Esophagus squamous epithelium (tissue), 5 donors: ENCODE results near the gene PKD1. TPM values are rescaled to one million over a fixed set of nuclear protein-coding genes. Genes with fewer than 3 reads are reported as not detected.

Experiments
- DNase-seq: peaks from one replicate; lab custom pipeline; 2025; lab: John Stamatoyannopoulos, UW
- H3K27ac ChIP-seq, 4 donors: fragments of 200-600 bp; sonication (generic); one replicate each; pipeline ENCODE4 v1.5.1; 2016 to 2019; ENCODE audit warnings: mild to moderate bottlenecking in 1 of 4
- H3K27me3 ChIP-seq, 4 donors: fragments of 200-600 bp; sonication (generic); 1 replicate in 3 of 4; 2 replicates in 1 of 4; pipeline versions ENCODE4 v1.5.1 to v1.6.0; 2017 to 2021; ENCODE audit warnings: antibody characterized with exemption in 1 of 4
- H3K36me3 ChIP-seq, 3 donors: fragments of 200-600 bp; sonication (generic); one replicate each; pipeline ENCODE4 v1.5.1; 2016 to 2019
- H3K4me1 ChIP-seq, 3 donors: fragments of 200-600 bp; sonication (generic); one replicate each; pipeline ENCODE4 v1.5.1; 2017 to 2019
- H3K4me3 ChIP-seq, 4 donors: fragments of 200-600 bp; sonication (generic); 1 replicate in 3 of 4; 2 replicates in 1 of 4; pipeline ENCODE4 v1.5.1; 2016 to 2019; ENCODE audit warnings: mild to moderate bottlenecking in 2 of 4, moderate library complexity in 1 of 4
- H3K9me3 ChIP-seq, 3 donors: fragments of 200-600 bp; sonication (generic); one replicate each; pipeline ENCODE4 v1.5.1; 2016 to 2019
- POLR2A ChIP-seq, 4 donors: fragments of 450-650 bp; IDR thresholded peaks; one replicate each; pipeline ENCODE4 v1.6.1; 2017; ENCODE audit warnings: antibody characterized with exemption in 4 of 4, mild to moderate bottlenecking in 4 of 4, moderate library complexity in 3 of 4
- WGBS, 2 donors: methylation state at CpG; one replicate each; pipeline ENCODE4 v1.1.5; 2018; 5-methylcytosine and 5-hydroxymethylcytosine counted together
- intact Hi-C: fragments of 100-400 bp; cut with DNase I; formaldehyde crosslinking; loops from one replicate; pipeline ENCODE4 v1.15.0; 2022
- total RNA-seq, 4 donors: library from RNA; depleted of rRNA; stranded (reverse); fragments of >200 nt; gene quantifications; one replicate each; pipeline ENCODE4 v1.1.0, GENCODE V29; 2016
- TF ChIP-seq, protein P1 (sequence below), 6 experiments: fragments of 450-650 bp in 4 of 6; fragments of 200-600 bp in 2 of 6; sonication (generic) in 2 of 6; IDR thresholded peaks; one replicate each; pipeline ENCODE4 v1.5.1; 2016 to 2019; ENCODE audit warnings: antibody characterized with exemption in 6 of 6, mild to moderate bottlenecking in 4 of 6, moderate library complexity in 4 of 6
- donor health status: DM: yes; HTN: yes; CAD: no.

PKD1 gene
- total RNA-seq, 4 donors from 2014 or later = 34.1 to 123 (median 64.1) TPM

DNA sequence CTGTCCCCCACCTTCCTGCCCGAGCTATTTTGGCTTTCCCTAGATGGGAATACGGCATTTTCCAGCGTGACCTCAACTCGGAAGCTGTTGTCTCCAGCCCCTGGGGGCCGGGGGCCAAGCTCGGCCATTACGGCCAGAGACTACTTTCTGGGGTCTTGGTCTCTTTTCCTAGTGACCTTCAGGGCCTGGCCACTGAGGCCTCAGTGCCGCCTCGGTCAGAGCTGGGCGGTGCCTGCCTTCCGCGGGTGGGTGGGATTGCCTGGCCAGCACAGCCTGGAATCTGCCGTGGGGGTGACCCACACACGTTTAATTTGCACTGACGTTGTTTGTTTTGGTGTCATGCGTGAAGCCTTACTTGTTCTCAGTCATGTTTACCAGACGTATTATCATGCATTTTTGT is 58.7 kb downstream of the PKD1 start:
- peaks cover 37 to 100% (median 45%) of the 10 kb centered on the region in 3 donors for H3K36me3 ChIP-seq
- H3K4me3 ChIP-seq = no peak overlapping the region

DNA sequence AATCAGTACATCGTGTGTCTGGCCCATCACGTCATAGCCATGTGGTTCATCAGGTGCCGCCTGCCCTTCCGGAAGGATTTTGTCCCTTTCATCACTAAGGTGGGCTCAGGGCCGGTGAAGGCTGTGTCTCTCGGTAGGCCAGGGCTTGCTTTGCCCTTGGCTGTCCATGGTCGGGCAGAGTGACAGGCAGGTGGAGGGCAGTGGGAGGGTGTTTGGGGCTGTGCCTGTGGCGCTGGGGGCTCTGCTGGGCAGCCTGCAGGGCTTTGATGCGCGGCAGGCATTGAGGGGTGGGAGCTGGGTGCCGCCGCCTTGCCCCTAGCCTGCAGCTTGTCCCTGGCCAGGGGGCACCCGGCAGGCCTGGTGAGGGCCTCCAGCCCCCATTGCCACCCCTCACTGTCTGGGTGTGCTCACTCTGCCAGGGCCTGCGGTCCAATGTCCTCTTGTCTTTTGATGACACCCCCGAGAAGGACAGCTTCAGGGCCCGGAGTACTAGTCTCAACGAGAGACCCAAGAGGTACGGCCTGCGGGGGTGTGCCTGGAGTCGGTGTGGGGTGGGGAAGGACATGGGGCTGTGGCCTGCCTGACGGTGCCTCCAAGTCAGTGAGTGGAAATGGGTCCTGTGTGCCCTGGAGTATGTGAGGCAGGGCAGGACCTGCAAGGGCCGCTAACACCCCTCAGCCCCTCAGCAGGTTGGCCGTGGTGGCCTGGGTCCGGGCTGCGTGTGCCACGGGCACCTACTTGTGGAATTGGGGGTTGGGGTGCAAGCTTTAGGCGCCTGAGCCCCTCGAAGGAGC is 59.4 kb downstream of the PKD1 start:
- WGBS, 2 donors = 86 to 100% methylated on average over 1 to 12 of the region's 28 CpGs
- no peak overlapping the region for H3K4me3 ChIP-seq
- intact Hi-C loops = no loop called here
- H3K36me3 ChIP-seq = peaks cover 37 to 100% (median 45%) of the 10 kb centered on the region in 3 donors
- DNase-seq = no peak
- no peaks in the 10 kb centered on the region for H3K9me3 ChIP-seq
- H3K4me1 ChIP-seq = peaks cover 0 to 2% (median 0%) of the 10 kb centered on the region in 3 donors
- TF ChIP-seq POLR2A (IDR thresholded peaks at IDR 0.05) = no peak
- TF ChIP-seq, protein P1, sequence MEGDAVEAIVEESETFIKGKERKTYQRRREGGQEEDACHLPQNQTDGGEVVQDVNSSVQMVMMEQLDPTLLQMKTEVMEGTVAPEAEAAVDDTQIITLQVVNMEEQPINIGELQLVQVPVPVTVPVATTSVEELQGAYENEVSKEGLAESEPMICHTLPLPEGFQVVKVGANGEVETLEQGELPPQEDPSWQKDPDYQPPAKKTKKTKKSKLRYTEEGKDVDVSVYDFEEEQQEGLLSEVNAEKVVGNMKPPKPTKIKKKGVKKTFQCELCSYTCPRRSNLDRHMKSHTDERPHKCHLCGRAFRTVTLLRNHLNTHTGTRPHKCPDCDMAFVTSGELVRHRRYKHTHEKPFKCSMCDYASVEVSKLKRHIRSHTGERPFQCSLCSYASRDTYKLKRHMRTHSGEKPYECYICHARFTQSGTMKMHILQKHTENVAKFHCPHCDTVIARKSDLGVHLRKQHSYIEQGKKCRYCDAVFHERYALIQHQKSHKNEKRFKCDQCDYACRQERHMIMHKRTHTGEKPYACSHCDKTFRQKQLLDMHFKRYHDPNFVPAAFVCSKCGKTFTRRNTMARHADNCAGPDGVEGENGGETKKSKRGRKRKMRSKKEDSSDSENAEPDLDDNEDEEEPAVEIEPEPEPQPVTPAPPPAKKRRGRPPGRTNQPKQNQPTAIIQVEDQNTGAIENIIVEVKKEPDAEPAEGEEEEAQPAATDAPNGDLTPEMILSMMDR (IDR thresholded peaks at IDR 0.05) = no peak
- no peak overlapping the region for H3K27ac ChIP-seq
- no peaks in the 10 kb centered on the region for H3K27me3 ChIP-seq

More for the DNA sequence above, 58.7 kb downstream of the PKD1 start:
- TF ChIP-seq POLR2A (IDR thresholded peaks at IDR 0.05) = no peak
- TF ChIP-seq, protein P1 (IDR thresholded peaks at IDR 0.05) = no peak
- peaks cover 4 to 10% (median 6%) of the 10 kb centered on the region in 3 donors for H3K4me1 ChIP-seq
- no peak overlapping the region for H3K27ac ChIP-seq
- no peaks in the 10 kb centered on the region for H3K27me3 ChIP-seq
- no peak for DNase-seq
- H3K9me3 ChIP-seq = no peaks in the 10 kb centered on the region
- WGBS, 2 donors = 90 to 92% methylated on average over 12 to 17 of the region's 17 CpGs
- intact Hi-C loops = no loop called here

DNA sequence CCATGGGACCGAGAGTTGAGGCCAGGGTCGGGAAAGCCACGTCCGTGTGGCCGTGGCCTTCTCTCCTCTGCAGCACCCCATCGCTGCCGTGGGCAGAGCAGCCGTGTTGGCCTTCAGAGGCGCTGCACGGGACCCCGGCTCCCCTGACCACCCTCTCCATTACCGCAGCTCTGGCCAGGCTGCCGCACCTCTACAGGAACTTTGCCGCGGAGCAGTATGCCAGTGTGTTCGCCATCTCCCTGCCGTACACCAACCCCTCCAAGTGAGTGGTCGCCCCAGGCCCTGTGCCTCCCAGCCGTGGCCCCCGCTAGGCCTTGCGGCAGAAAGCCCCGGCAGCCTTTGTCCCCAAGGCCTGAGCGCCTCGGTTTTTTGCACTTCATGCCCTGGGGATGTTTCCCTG is 60.1 kb downstream of the PKD1 start:
- H3K4me3 ChIP-seq = no peak overlapping the region
- H3K9me3 ChIP-seq = no peaks in the 10 kb centered on the region
- no peaks in the 10 kb centered on the region for H3K27me3 ChIP-seq
- no peak for DNase-seq
- intact Hi-C loops = no loop called here
- no peak overlapping the region for H3K27ac ChIP-seq
- H3K4me1 ChIP-seq = no peaks in the 10 kb centered on the region
- TF ChIP-seq POLR2A (IDR thresholded peaks at IDR 0.05) = no peak
- TF ChIP-seq, protein P1 (IDR thresholded peaks at IDR 0.05) = no peak
- WGBS, 2 donors = 91 to 97% methylated on average over 12 to 20 of the region's 24 CpGs
- H3K36me3 ChIP-seq = peaks cover 33 to 100% (median 45%) of the 10 kb centered on the region in 3 donors

DNA sequence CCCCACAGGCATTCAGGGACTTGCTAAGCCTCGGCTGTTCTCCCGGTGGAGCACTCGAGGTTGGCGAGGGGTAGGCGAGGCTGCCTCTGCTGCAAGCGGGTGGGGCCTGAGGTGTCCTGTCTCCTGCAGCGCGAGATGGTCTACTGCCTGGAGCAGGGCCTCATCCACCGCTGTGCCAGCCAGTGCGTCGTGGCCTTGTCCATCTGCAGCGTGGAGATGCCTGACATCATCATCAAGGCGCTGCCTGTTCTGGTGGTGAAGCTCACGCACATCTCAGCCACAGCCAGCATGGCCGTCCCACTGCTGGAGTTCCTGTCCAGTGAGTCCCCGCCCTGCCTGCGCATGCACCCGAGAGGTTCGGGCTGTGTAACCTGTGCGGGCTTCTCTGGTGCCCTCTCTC is 61.6 kb downstream of the PKD1 start:
- no peak for DNase-seq
- intact Hi-C loops = no loop called here
- H3K27ac ChIP-seq = no peak overlapping the region
- H3K4me3 ChIP-seq = no peak overlapping the region
- TF ChIP-seq, protein P1 (IDR thresholded peaks at IDR 0.05) = no peak
- 87 to 92% methylated on average over 4 to 9 of the region's 20 CpGs for WGBS, 2 donors
- H3K36me3 ChIP-seq = peaks cover 33 to 100% (median 33%) of the 10 kb centered on the region in 3 donors
- no peaks in the 10 kb centered on the region for H3K9me3 ChIP-seq
- no peaks in the 10 kb centered on the region for H3K27me3 ChIP-seq
- H3K4me1 ChIP-seq = no peaks in the 10 kb centered on the region

DNA sequence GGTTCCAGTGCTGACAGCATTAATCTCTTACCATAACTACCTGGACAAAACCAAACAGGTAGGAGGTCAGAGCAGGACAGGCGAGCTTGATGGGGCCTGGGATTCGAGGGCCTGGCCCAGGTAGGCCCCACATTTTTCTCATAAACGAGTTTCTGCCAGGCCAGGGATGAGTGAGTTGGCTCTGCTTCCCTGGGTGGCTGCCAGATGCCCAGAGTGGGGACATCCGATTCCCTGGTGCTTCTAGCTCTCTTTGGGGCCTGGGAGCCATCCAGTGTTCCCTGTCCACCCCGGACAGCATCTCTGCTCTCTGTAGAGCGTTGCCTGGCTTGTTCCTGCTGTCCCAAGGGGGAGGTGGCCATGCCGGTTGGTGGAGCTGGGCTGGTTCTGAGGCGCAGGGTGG is 62.8 kb downstream of the PKD1 start:
- intact Hi-C loops = no loop called here
- H3K27me3 ChIP-seq = no peaks in the 10 kb centered on the region
- H3K27ac ChIP-seq = no peak overlapping the region
- no peaks in the 10 kb centered on the region for H3K4me1 ChIP-seq
- WGBS, 2 donors = 69 to 100% methylated on average over 2 to 6 of the region's 8 CpGs
- H3K4me3 ChIP-seq = no peak overlapping the region
- no peak for DNase-seq
- TF ChIP-seq POLR2A (IDR thresholded peaks at IDR 0.05) = no peak
- TF ChIP-seq, protein P1 (IDR thresholded peaks at IDR 0.05) = no peak
- no peaks in the 10 kb centered on the region for H3K9me3 ChIP-seq
- peaks cover 27 to 100% (median 33%) of the 10 kb centered on the region in 3 donors for H3K36me3 ChIP-seq
